Breast epithelium (tissue), 3 donors: ENCODE results near the gene TEAD1.

Experiments
- CTCF ChIP-seq, 3 donors: fragments of 450-650 bp; IDR thresholded peaks; one replicate each; pipeline ENCODE4 v1.5.1; 2016 to 2017; ENCODE audit warnings: antibody characterized with exemption in 3 of 3, mild to moderate bottlenecking in 3 of 3, moderate library complexity in 3 of 3
- POLR2A ChIP-seq: fragments of 450-650 bp; IDR thresholded peaks from one replicate; pipeline ENCODE4 v1.6.1; 2016; ENCODE audit warnings: antibody characterized with exemption, mild to moderate bottlenecking, moderate library complexity
- POLR2AphosphoS5 ChIP-seq, 3 donors: sonication (generic); formaldehyde crosslinking; IDR thresholded peaks; one replicate each; pipeline ENCODE4 v1.6.1; 2017; ENCODE audit warnings: antibody characterized with exemption in 3 of 3

DNA sequence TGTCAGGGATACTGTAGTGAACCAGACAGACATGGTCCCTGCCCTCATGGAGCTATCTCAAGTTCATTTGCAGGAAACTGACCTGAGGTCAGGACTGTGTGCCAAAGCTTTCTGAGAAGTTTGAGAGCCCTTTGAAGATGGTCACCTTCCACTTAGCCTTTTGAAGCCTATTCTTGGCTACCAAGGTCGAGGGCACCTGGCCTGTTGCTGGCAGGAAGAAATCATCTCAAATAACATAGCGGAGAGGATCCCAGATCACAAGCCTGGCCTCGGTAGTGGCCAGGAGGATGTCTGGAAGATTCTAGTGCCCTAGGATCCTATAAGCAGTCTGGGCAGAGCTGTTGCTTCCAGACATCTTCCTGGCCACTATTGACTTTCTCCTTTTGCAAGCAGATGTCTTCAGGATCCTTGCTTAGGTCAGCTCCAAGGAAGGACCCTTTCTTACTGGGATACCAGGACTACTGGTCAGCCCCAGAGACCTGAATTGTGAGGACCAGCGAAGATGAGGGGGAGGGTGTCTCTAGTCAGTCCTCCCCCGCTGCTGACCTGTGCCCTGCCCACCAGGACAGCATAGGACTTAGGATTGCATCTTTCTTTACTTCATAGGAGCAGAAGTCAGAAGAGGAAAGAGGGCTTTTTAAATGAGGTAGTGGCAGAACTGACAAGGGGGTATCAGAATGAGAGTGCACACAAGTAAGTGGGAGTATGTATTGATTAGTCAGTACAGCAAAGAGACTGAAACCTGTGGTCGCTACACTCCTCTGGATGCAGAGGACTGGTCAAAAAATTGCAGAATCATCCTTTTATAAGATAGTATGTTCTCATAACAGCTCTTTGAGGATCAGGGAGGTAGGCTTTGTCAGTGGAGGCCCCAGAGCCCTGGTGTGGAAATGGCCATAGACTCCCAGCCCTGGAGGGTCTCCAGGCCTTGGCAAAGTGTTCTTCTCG is 94.8 kb downstream of the TEAD1 start:
- TF ChIP-seq CTCF (IDR thresholded peaks at IDR 0.05), result no peak
- TF ChIP-seq POLR2AphosphoS5 (IDR thresholded peaks at IDR 0.05), result no peak
- TF ChIP-seq POLR2A, result no peak
